GM19238 (cell line): Measurements from ENCODE around the gene KRTAP10-10.
"Not testable (repeated sequence)": the region's sequence is repeated elsewhere in the genome, so short reads cannot be mapped to it uniquely, and the experiment has no call there.

Experiments used
- DNase-seq: peaks from one replicate; pipeline ENCODE4 v3.0.0; 2011; ENCODE audit warnings: low spot score; ENCODE audit not compliant: insufficient read length

The KRTAP10-10 gene

GRCh38 chr21:44650265-44650972 lies 13.3 kb downstream of the KRTAP10-10 start:
- no peak for DNase-seq

- no peak for DNase-seq
These were observed 14.0 kb downstream of the KRTAP10-10 start for GRCh38 chr21:44650973-44651675.

- no peak for DNase-seq
These were observed 16.0 kb downstream of the KRTAP10-10 start for GRCh38 chr21:44653123-44653522.

GRCh38 chr21:44653656-44654575 lies 16.8 kb downstream of the KRTAP10-10 start:
- DNase-seq: no peak

- DNase-seq: no peak
These were observed 17.5 kb downstream of the KRTAP10-10 start, which contains the start of gene KRTAP12-4 for GRCh38 chr21:44654576-44655175. KRTAP12-4 (minus strand) TSS chr21:44654659; CDS start chr21:44654614, 45 bp downstream.

- no peak for DNase-seq
These were observed 19.7 kb downstream of the KRTAP10-10 start for GRCh38 chr21:44656868-44657267.

- DNase-seq: no peak
These were observed 20.7 kb downstream of the KRTAP10-10 start, which contains the start of gene KRTAP12-3 for GRCh38 chr21:44657635-44658540. KRTAP12-3 (plus strand) TSS chr21:44657932; CDS start chr21:44657980, 48 bp downstream.

GRCh38 chr21:44658541-44658910 lies 21.4 kb downstream of the KRTAP10-10 start:
- DNase-seq: no peak

GRCh38 chr21:44658913-44659595 lies 21.9 kb downstream of the KRTAP10-10 start:
- no peak for DNase-seq

- not testable (repeated sequence) for DNase-seq
These were observed 24.4 kb downstream of the KRTAP10-10 start for GRCh38 chr21:44661567-44661966.

- no peak for DNase-seq
These were observed 27.5 kb downstream of the KRTAP10-10 start for GRCh38 chr21:44664691-44665090.

- no peak for DNase-seq
These were observed 29.5 kb downstream of the KRTAP10-10 start, which contains the start of gene KRTAP12-2 for GRCh38 chr21:44666401-44667320. KRTAP12-2 (minus strand) TSS chr21:44666927; CDS start chr21:44666886, 41 bp downstream.

- no peak for DNase-seq
These were observed 30.5 kb downstream of the KRTAP10-10 start for GRCh38 chr21:44667612-44668011.

- DNase-seq: no peak
These were observed 33.7 kb downstream of the KRTAP10-10 start for GRCh38 chr21:44670642-44671432.

- no peak for DNase-seq
These were observed 34.8 kb downstream of the KRTAP10-10 start for GRCh38 chr21:44671911-44672310.

- no peak for DNase-seq
These were observed 40.7 kb downstream of the KRTAP10-10 start for GRCh38 chr21:44677881-44678280.

- DNase-seq: no peak
These were observed 44.0 kb downstream of the KRTAP10-10 start for GRCh38 chr21:44681152-44681551.
